ENCODE results near the gene MED15. TPM values are rescaled to one million over a fixed set of nuclear protein-coding genes. Genes with fewer than 3 reads are reported as not detected.

Gene MED15
- total RNA-seq, 2 experiments from 2014 or later: 227 to 233 TPM

DNA sequence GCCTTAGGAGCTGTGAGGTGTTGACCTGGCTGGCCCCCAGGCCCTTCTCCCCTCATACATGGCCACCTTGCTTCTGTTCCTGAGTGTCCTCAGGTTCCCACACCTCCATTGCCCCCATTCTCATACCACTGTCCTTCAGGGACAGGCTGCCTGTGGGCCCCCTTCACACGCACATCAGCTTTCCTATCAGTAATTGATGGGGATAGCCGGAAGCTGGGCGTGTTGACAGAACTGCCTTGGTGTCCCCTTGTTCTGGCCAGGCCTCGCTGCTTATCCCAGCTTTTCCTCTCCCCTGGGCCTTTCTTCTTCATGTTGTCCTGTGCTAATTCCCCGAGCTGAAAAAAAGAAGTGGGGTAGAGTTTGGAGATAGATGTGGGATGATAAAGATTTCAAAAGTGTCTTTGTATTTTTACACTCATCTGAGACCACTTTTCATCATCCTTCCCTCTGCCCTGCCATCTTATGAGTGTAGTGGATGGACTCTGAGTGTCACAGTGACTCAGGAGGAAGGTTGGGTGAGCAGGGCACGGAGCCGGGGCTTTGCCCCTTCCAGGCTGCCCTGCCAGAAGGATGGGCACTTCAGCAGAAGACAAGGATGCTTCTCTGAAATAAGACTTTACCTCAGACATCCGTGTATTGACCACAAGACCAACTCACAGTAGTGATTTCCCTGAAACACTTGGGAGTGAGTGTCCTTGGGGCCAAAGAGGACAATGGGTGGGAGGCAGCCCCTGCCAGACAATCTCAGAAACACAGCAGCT, 42.8 kb downstream of the MED15 start:
- Mint-ChIP-seq H3K4me1 (peaks cover 56% of the 10 kb centered on the region), H3K36me3 (peaks cover 29% of the 10 kb centered on the region), H3K27me3 (no peaks in the 10 kb centered on the region), H3K9me3 (no peaks in the 10 kb centered on the region), H3K27ac (peak overlapping the region; percentile 100), H3K4me3 (peak overlapping the region; percentile 88)
- DNase-seq (no peak), ATAC-seq (ENCODE audit: low read depth) (peak; percentile 3)
- POLR2A ChIA-PET: interaction anchor here (0.7 to 3.8 kb wide), 11 partner anchors 7 to 87 kb away, joined by 3 to 33 read pairs (median 5); partner anchors contain the start of gene MED15

DNA sequence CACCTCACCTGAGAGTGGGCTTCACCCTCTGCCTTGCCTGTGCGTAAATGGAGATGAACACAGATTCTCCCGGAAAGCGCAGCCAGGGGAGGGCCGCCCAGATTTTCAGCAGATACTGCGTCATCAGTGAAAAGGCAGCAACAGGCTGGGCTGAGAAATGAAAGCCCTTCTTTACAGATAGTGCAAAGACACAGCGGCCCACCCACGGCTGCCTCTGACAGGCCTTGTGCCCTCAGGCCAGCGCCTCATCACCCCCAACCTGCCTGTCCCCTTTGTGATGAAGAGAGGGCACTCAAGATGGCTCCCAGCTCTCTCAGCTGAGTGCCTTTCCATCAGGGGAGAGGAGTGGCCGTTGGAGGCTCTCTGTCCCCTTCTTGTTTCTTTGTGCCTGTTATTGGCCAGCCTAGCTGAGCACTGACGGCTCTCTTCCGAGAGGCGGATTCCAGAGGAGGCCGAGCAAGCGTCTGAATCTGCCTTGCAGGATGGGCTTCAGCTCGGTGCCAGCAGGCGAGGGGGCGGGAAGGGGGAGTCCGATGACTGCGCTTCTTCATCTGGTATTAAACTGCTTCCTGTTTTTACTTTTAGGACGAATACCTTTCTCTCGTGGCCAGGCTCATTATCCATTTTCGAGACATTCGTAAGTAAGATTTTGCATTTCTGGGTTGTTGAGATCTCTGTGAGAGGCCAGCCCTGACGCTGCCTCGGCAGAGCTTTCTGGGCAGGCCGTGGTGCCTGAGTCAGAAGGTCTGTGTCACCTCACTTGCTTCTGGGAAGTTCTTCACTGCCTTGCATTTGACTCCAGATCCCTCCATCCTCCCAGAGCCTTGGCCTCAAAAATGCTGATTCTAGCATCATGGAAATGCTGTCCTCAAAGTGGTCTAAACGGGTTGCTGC, 43.7 kb downstream of the MED15 start:
- Mint-ChIP-seq H3K36me3 (peaks cover 31% of the 10 kb centered on the region), H3K27me3 (no peaks in the 10 kb centered on the region), H3K27ac (peak overlapping the region; percentile 100), H3K4me3 (peak overlapping the region; percentile 88), H3K4me1 (peaks cover 56% of the 10 kb centered on the region), H3K9me3 (no peaks in the 10 kb centered on the region)
- POLR2A ChIA-PET: interaction anchor here (0.7 to 3.8 kb wide), 7 partner anchors 13 to 152 kb away, joined by 3 to 33 read pairs (median 4); partner anchors contain the start of gene MED15
- peak; percentile 62 for DNase-seq
- ATAC-seq (ENCODE audit: low read depth): peak; percentile 36

DNA sequence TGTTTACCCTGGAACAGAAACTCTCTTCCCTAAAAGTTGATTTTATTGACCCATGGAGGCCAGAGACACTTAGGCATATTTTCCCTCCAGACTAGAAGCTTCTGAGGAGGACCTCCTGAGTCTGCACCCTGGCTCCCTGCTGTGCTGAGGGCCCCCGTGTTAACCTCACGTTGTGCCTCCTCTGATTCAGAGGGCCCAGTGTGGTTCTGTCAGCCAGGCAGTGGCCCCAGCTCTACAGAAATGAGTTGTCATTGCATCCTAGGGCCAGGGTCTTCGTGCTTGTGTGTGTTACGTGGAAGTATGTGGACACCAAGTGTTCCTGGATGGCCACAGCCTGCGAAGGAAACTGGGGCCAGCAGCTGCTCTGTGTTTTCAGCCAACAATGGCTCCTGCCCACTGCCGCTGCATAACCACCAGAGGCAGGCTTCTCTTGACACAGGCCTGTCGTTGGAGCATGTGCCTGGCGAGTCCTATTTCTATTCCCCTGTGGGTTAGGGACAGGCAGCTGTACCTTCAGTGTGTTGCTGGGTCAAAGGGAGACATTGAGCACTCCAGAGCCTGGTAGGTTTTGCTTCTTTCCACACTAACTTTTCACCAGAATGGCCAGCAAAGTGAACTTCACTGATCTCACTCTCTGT, 44.5 kb downstream of the MED15 start:
- Mint-ChIP-seq H3K9me3 (no peaks in the 10 kb centered on the region), H3K4me3 (peak overlapping the region; percentile 88), H3K27me3 (no peaks in the 10 kb centered on the region), H3K36me3 (peaks cover 35% of the 10 kb centered on the region), H3K27ac (peak overlapping the region; percentile 100), H3K4me1 (peaks cover 59% of the 10 kb centered on the region)
- DNase-seq: peak; percentile 60
- peak; percentile 55 for ATAC-seq (ENCODE audit: low read depth)
- POLR2A ChIA-PET: interaction anchor here (0.7 to 3.8 kb wide), 6 partner anchors 12 to 151 kb away, joined by 3 to 33 read pairs (median 8); partner anchors contain the start of gene MED15

DNA sequence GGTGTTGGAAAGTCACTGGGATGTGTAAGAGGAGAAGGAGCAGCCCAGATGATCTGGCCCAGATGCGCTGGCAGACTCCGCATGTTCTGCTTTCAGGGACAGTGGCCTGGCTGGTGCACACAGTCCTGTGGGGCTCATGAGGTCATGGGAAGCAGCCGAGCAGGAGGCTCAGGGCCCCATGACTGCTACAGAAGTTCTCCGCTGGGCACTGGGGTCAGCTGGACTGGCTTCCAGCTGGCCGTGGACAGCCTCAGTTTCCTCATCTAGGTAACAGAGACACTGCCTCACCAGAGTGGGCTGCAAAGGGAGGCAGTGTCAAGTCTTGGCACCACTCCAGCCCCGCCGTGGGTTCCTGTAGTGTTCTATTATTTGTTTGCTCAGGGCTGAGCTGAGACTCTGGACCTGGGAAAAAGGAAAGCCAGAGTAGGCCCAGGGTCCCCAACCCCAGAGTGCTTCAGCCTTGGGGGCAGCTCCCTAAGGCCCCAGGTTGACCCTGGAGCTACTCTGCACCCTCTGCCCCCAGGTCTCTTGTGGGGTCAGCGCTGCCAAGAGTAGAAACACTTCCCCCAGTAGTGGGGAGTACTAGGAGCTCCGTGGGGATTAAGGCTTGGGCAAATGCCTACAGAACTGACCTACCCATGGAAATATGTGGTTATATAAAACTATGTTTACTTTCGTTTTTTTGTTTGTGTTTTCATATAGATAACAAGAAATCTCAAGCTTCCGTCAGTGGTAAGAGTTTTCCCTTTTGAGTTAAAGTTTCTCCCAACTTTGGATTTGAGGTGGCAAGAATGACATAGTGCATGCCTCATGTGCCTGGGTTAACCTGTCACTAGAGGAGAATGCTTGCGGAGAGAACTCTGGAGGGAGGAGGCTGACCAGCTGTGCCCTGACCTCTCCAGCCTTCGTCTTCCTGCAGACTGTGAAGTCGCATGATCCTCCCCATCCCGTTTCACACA, 45.3 kb downstream of the MED15 start:
- H3K36me3 Mint-ChIP-seq: peaks cover 43% of the 10 kb centered on the region
- H3K9me3 Mint-ChIP-seq: no peaks in the 10 kb centered on the region
- ATAC-seq (ENCODE audit: low read depth) (no peak), DNase-seq (no peak)
- H3K4me3 Mint-ChIP-seq: peak overlapping the region; percentile 88
- peak overlapping the region; percentile 100 for H3K27ac Mint-ChIP-seq
- no peaks in the 10 kb centered on the region for H3K27me3 Mint-ChIP-seq
- POLR2A ChIA-PET: interaction anchor here (3.3 to 3.8 kb wide), 2 partner anchors 13 to 43 kb away, joined by 16 to 33 read pairs; partner anchors contain the start of gene MED15
- peaks cover 67% of the 10 kb centered on the region for H3K4me1 Mint-ChIP-seq

DNA sequence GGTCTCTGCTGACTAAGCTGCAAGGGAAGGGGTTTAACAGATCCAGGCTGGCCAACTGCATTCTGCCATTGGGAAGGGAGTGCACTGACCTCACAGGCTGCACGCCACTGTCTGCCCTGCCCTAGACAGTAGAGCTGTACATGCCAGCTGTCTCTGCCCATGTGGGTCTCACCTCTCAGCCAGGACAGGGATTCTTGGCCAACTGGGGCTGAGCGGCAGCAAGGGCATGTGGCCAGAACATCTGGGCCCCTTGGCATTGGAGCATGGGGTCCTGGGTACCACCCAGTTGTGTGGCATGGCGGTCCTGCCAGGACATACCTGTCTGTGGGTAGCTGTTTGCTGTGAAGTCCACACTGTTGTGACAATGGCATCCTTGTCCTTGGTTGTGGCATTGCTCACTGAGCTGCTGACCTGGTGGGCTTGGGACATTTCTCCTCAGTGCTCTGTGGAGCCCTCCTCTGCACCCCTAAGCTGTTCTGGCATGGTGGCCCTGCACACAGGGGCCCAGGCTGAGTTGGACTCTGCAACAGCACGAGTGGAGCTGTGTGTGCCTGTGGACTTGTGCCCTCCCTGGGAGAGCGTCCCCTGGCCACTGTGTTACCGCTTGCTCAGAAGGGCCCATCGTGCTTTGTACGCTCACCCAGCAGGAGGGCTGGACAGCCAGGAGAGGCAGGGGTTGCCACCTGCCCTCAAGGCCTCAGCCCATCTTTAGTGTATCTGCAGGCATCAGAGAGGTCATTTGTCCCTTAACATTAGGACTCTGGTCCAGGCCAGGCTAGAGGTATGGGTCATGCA, 46.7 kb downstream of the MED15 start:
- Mint-ChIP-seq H3K4me3 (no peak overlapping the region), H3K36me3 (peaks cover 55% of the 10 kb centered on the region), H3K27ac (no peak overlapping the region), H3K27me3 (no peaks in the 10 kb centered on the region), H3K4me1 (peaks cover 71% of the 10 kb centered on the region), H3K9me3 (peaks cover 3% of the 10 kb centered on the region)
- DNase-seq (no peak), ATAC-seq (ENCODE audit: low read depth) (no peak)
- POLR2A ChIA-PET: interaction anchor here (0.6 kb wide), 1 partner anchor 47 kb away, joined by 3 read pairs; the partner anchor contains the start of gene MED15

DNA sequence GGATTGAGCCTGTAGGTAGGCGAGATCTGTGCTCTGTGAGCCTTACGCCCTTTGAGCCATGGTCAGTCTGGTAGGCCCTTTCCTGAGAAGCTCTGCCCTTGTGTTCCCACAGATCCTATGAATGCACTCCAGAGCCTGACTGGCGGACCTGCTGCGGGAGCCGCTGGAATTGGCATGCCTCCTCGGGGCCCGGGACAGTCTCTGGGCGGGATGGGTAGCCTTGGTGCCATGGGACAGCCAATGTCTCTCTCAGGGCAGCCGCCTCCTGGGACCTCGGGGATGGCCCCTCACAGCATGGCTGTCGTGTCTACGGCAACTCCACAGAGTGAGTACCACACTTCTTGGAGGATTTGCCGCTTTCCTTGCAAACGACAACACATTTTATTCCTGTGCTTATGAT, 47.4 kb downstream of the MED15 start:
- Mint-ChIP-seq H3K27ac (peak overlapping the region; percentile 46), H3K27me3 (no peaks in the 10 kb centered on the region), H3K9me3 (peaks cover 3% of the 10 kb centered on the region), H3K36me3 (peaks cover 62% of the 10 kb centered on the region), H3K4me3 (no peak overlapping the region), H3K4me1 (peaks cover 68% of the 10 kb centered on the region)
- ATAC-seq (ENCODE audit: low read depth) (no peak), DNase-seq (no peak)
- POLR2A ChIA-PET: no interaction called here

DNA sequence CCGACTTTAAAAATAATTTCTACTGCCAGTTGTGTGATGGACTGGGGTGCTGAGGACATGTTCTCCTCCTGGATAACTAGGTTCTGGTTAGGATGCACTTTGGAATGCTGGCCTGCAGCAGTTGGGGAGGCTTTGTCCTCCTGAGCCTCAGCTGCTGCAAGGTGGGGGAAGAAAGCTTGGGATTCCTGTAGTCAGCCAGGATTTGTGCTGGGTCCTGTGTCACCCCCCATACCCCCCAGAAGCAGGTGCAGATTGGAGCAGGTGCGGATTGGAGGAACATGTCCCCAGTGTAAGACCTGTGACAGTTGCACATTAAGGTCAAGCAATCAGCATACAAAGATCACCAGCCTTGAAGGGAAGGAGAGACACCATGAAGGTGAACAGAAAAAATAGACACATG, 51.1 kb downstream of the MED15 start:
- ATAC-seq (ENCODE audit: low read depth): no peak
- Mint-ChIP-seq H3K27me3 (no peaks in the 10 kb centered on the region), H3K4me1 (peaks cover 52% of the 10 kb centered on the region), H3K27ac (peak overlapping the region; percentile 99), H3K4me3 (no peak overlapping the region), H3K9me3 (peaks cover 3% of the 10 kb centered on the region), H3K36me3 (peaks cover 59% of the 10 kb centered on the region)
- DNase-seq: no peak
- POLR2A ChIA-PET: interaction anchor here (1.3 to 2.0 kb wide), 3 partner anchors 8 to 13 kb away, joined by 4 to 12 read pairs (median 9); no protein-coding TSS in a partner anchor

DNA sequence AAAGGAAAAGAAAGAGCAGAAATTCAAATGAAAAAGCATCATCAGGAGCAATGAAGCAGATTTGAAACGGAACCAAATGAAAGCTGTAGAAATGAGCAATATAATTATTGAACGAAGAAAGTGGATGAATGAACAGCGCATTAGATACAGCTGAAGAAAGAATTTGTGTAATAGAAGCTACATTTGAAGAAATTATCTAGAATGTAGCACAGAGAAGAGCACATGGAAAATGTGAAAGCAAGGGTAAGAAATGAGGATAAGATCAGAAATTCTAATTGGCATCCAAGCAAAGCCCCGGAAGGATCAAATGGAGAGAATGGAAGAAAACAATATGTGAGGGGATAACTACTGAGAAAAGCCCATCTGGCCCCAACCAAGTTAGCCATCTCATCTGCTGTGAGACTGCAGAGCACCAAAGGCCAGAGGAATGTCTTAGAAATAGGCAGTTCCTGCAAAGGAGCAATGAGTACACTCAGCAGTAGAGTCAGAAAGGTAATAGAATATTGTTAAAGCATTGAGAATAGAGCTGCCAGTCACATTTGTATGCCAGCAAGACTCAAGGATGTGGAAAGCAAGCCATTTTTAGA, 51.9 kb downstream of the MED15 start:
- POLR2A ChIA-PET: interaction anchor here (1.3 kb wide), 1 partner anchor 9 kb away, joined by 4 read pairs; no protein-coding TSS in a partner anchor
- no peak for ATAC-seq (ENCODE audit: low read depth)
- no peak overlapping the region for H3K4me3 Mint-ChIP-seq

DNA sequence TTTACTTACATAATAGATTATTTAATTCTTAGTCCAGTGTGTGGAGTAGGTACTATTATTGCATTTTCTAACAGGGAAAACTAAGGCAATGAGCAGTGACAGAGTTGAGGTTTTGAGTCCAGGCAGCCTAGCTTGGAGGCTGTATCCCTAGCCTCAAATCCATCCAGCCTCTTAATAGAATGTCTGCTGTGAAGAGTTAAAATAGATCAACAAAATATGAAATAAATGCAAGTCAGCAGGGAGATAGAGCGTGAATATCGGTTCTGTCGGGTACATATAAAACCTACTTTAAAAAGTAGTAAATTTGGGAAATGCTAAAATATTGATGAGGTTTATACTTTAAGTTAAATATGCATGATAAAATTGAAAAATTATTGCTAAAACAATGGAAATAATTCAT, 53.3 kb downstream of the MED15 start:
- DNase-seq (no peak), ATAC-seq (ENCODE audit: low read depth) (no peak)
- peaks cover 57% of the 10 kb centered on the region for H3K36me3 Mint-ChIP-seq
- no peaks in the 10 kb centered on the region for H3K27me3 Mint-ChIP-seq
- H3K4me3 Mint-ChIP-seq: no peak overlapping the region
- H3K27ac Mint-ChIP-seq: no peak overlapping the region
- H3K9me3 Mint-ChIP-seq: peaks cover 3% of the 10 kb centered on the region
- POLR2A ChIA-PET: no interaction called here
- H3K4me1 Mint-ChIP-seq: peaks cover 54% of the 10 kb centered on the region

More for the DNA sequence above, 51.9 kb downstream of the MED15 start:
- Mint-ChIP-seq H3K27me3 (no peaks in the 10 kb centered on the region), H3K36me3 (peaks cover 61% of the 10 kb centered on the region), H3K9me3 (peaks cover 3% of the 10 kb centered on the region), H3K4me1 (peaks cover 58% of the 10 kb centered on the region), H3K27ac (peak overlapping the region; percentile 99)
- no peak for DNase-seq

DNA sequence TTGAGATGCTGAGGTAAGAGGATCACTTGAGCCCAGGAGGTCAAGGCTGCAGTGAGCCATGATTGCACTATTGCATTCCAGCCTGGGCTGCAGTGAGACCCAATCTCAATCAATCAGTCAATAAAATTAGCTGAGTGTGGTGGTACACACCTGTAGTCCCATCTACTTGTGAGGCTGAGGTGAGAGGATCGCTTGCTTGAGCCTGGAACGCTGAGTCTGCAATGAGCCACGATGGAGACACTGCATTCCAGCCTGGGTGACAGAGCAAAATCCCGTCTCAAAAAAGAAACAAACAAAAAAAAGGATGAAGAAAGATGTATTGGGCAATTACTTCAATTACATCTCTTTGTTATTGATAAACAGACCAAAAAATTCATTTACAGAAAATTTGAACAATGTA, 54.5 kb downstream of the MED15 start:
- Mint-ChIP-seq H3K27ac (no peak overlapping the region), H3K4me3 (no peak overlapping the region), H3K27me3 (no peaks in the 10 kb centered on the region), H3K4me1 (peaks cover 59% of the 10 kb centered on the region), H3K36me3 (peaks cover 56% of the 10 kb centered on the region), H3K9me3 (peaks cover 3% of the 10 kb centered on the region)
- DNase-seq (no peak), ATAC-seq (ENCODE audit: low read depth) (no peak)
- POLR2A ChIA-PET: no interaction called here

All from activated naive CD8-positive, alpha-beta T cell treated with anti-CD3 and anti-CD28 coated beads, Interleukin-2, amount 10 ng/mL, durations not matched to agents 7 days and 5 days (primary cell).